LNCAP (cell line): Measurements from ENCODE around the gene EPS8L3.

ENCODE experiments used
- CTCF ChIP-seq: fragments of 450-650 bp; IDR thresholded peaks from 2 replicates; pipeline ENCODE4 v1.5.1; 2017; ENCODE audit warnings: mild to moderate bottlenecking

The EPS8L3 gene

GRCh38 chr1:109782514-109782913 lies 18.8 kb upstream of the EPS8L3 start:
- no peak for TF ChIP-seq CTCF

- no peak for TF ChIP-seq CTCF
Measured at GRCh38 chr1:109781806-109782205, 18.1 kb upstream of the EPS8L3 start.

- no peak for TF ChIP-seq CTCF
Measured at GRCh38 chr1:109780982-109781381, 17.3 kb upstream of the EPS8L3 start.

- no peak for TF ChIP-seq CTCF
Measured at GRCh38 chr1:109777980-109778625, 14.4 kb upstream of the EPS8L3 start.

- TF ChIP-seq CTCF: no peak
Measured at GRCh38 chr1:109777436-109777835, 13.7 kb upstream of the EPS8L3 start.

- peak; percentile 83 for TF ChIP-seq CTCF
Measured at GRCh38 chr1:109776911-109777310, 13.2 kb upstream of the EPS8L3 start.

- no peak for TF ChIP-seq CTCF
Measured at GRCh38 chr1:109776206-109776835, 12.6 kb upstream of the EPS8L3 start.
